HCT116 (cell line): ENCODE data around the gene CDH4. TPM values are rescaled to one million over a fixed set of nuclear protein-coding genes. Genes with fewer than 3 reads are reported as not detected.
"Not testable (repeated sequence)": the region's sequence is repeated elsewhere in the genome, so short reads cannot be mapped to it uniquely, and the experiment has no call there.

Experiments
- ATAC-seq: fragments of 200-7000 bp; cut with Tn5 transposase; 2 replicates; pipeline ENCODE4 v1.9.1; 2020; ENCODE audit warnings: mild to moderate bottlenecking, moderate library complexity
- BruUV-seq: library from RNA; stranded (reverse); fragments of 400-500 nt; replicated peaks from 2 replicates; lab custom pipeline; 2021; lab: Mats Ljungman, UMichigan
- CTCF ChIA-PET: fragments of 300-600 bp; sonication (Branson Sonifier 250); formaldehyde crosslinking; loops from one replicate; lab custom pipeline; 2021; ENCODE audit warnings: antibody characterized with exemption; lab: Charles Lee
- POLR2A ChIA-PET: fragments of 300-600, 350-600 bp; sonication (Branson Sonifier 250); formaldehyde crosslinking; loops from one replicate; lab custom pipeline; 2021; ENCODE audit warnings: antibody characterized with exemption; lab: Charles Lee
- RAD21 ChIA-PET, 2 experiments: fragments of 300-600 bp; sonication (Branson Sonifier 250); formaldehyde crosslinking; loops; one replicate each; lab custom pipeline; 2023; ENCODE audit warnings: low total read pairs in 2 of 2; ENCODE audit not compliant: uncharacterized antibody in 2 of 2, unreplicated experiment in 2 of 2, low non-redundant PET in 1 of 2; lab: Charles Lee
- DNase-seq: peaks from one replicate; pipeline ENCODE4 v3.0.0-alpha.2; 2010; ENCODE audit warnings: low read depth, low spot score
- H2AFZ ChIP-seq: fragments of 200-600 bp; shearing (Covaris generic), sonication (generic); 2 replicates; pipeline ENCODE4 v1.6.1; 2017; ENCODE audit warnings: low read depth, mixed run types, mixed read lengths, antibody characterized with exemption, low read length; ENCODE audit not compliant: poor library complexity, severe bottlenecking
- H3K27ac ChIP-seq: 2 replicates; pipeline ENCODE4 v1.5.1; 2012; ENCODE audit warnings: low read depth, low read length
- H3K27me3 ChIP-seq: fragments of 200-600 bp; sonication (generic); 2 replicates; pipeline ENCODE4 v1.6.1; 2016; ENCODE audit warnings: mixed run types, low read length, mixed read lengths; ENCODE audit not compliant: insufficient read depth
- H3K36me3 ChIP-seq, 2 experiments: fragments of 200-500 bp in 1 of 2; fragments of 200-600 bp in 1 of 2; sonication (Bioruptor generic) in 1 of 2; sonication (generic) in 1 of 2; 2 replicates each; pipeline versions ENCODE4 v1.5.1 to v1.6.1; 2014 to 2016; ENCODE audit warnings: low read length in 2 of 2, inconsistent platforms in 1 of 2, mixed read lengths in 1 of 2, mixed run types in 1 of 2; ENCODE audit not compliant: insufficient read depth in 2 of 2, control insufficient read depth in 1 of 2
- H3K4me1 ChIP-seq, 2 experiments: fragments of 200-600 bp in 1 of 2; sonication (generic) in 1 of 2; 2 replicates each; pipeline versions ENCODE4 v1.5.1 to v1.6.1; 2012 to 2017; ENCODE audit warnings: low read length in 2 of 2, inconsistent platforms in 1 of 2, mild to moderate bottlenecking in 1 of 2, mixed read lengths in 1 of 2, mixed run types in 1 of 2, moderate library complexity in 1 of 2; ENCODE audit not compliant: insufficient read depth in 2 of 2, control insufficient read depth in 1 of 2
- H3K4me2 ChIP-seq: fragments of 200-600 bp; sonication (generic); 2 replicates; pipeline ENCODE4 v1.6.1; 2017; ENCODE audit warnings: mixed run types, low read length, mixed read lengths
- H3K4me3 ChIP-seq, 2 experiments: fragments of 200-600 bp in 1 of 2; sonication (generic) in 1 of 2; replicated peaks in 1 of 2; 2 replicates each; pipeline ENCODE4 v1.5.1; 2011 to 2016; ENCODE audit warnings: low read length in 2 of 2, control low read depth in 1 of 2, low read depth in 1 of 2, mild to moderate bottlenecking in 1 of 2, mixed read lengths in 1 of 2, mixed run types in 1 of 2
- H3K79me2 ChIP-seq: fragments of 200-600 bp; sonication (generic); 2 replicates; pipeline ENCODE4 v1.6.1; 2017; ENCODE audit warnings: mild to moderate bottlenecking, mixed run types, low read length, moderate library complexity, mixed read lengths; ENCODE audit not compliant: insufficient read depth
- H3K9ac ChIP-seq: fragments of 200-600 bp; sonication (generic); 2 replicates; pipeline ENCODE4 v1.6.1; 2016; ENCODE audit warnings: low read length, mixed read lengths
- H3K9me2 ChIP-seq: fragments of 200-600 bp; sonication (generic), shearing (Covaris generic); 2 replicates; pipeline ENCODE4 v1.6.1; 2017; ENCODE audit warnings: mixed run types, mild to moderate bottlenecking, moderate library complexity; ENCODE audit not compliant: insufficient read depth
- H3K9me3 ChIP-seq, 2 experiments: fragments of 200-500 bp in 1 of 2; fragments of 200-600 bp in 1 of 2; sonication (Bioruptor generic) in 1 of 2; sonication (generic) in 1 of 2; 2 replicates each; pipeline ENCODE4 v1.6.1; 2014 to 2017; ENCODE audit warnings: low read length in 2 of 2, mixed read lengths in 2 of 2, inconsistent platforms in 1 of 2, low read depth in 1 of 2, mild to moderate bottlenecking in 1 of 2, mixed run types in 1 of 2, moderate library complexity in 1 of 2; ENCODE audit not compliant: control insufficient read depth in 1 of 2, insufficient read depth in 1 of 2
- H4K20me1 ChIP-seq: fragments of 200-600 bp; sonication (generic), shearing (Covaris generic); 2 replicates; pipeline ENCODE4 v1.6.1; 2017; ENCODE audit warnings: mixed run types, mild to moderate bottlenecking, moderate library complexity; ENCODE audit not compliant: insufficient read depth
- CBX3 ChIP-seq: IDR thresholded peaks from 2 replicates; pipeline ENCODE4 v1.6.1; 2012; ENCODE audit warnings: low read depth
- CTCF ChIP-seq, 3 experiments: fragments of 200-600 bp in 1 of 3; sonication (generic) in 1 of 3; IDR thresholded peaks in 2 of 3; conservative IDR thresholded peaks in 1 of 3; 2 replicates each; pipeline ENCODE4 v1.5.1; 2012 to 2017; ENCODE audit warnings: low read depth in 2 of 3, low read length in 2 of 3, antibody characterized with exemption in 1 of 3, borderline replicate concordance in 1 of 3, control low read depth in 1 of 3, mild to moderate bottlenecking in 1 of 3, mixed read lengths in 1 of 3, mixed run types in 1 of 3, moderate library complexity in 1 of 3; ENCODE audit not compliant: insufficient read depth in 1 of 3
- JUND ChIP-seq: IDR thresholded peaks from 2 replicates; pipeline ENCODE4 v1.6.1; 2012
- MAX ChIP-seq: IDR thresholded peaks from 2 replicates; pipeline ENCODE4 v1.6.1; 2012
- POLR2AphosphoS5 ChIP-seq: IDR thresholded peaks from 2 replicates; pipeline ENCODE4 v1.6.1; 2011; ENCODE audit warnings: mild to moderate bottlenecking, low read depth, low read length, moderate library complexity
- REST ChIP-seq: IDR thresholded peaks from 2 replicates; pipeline ENCODE4 v1.6.1; 2012; ENCODE audit warnings: low read depth
- SIN3A ChIP-seq: IDR thresholded peaks from 2 replicates; pipeline ENCODE4 v1.6.1; 2012; ENCODE audit warnings: low read depth
- SRF ChIP-seq: IDR thresholded peaks from 2 replicates; pipeline ENCODE4 v1.6.1; 2012; ENCODE audit warnings: low read depth
- ZBTB33 ChIP-seq: IDR thresholded peaks from 2 replicates; pipeline ENCODE4 v1.6.1; 2011; ENCODE audit warnings: mild to moderate bottlenecking, low read length, moderate library complexity; ENCODE audit not compliant: insufficient replicate concordance; ENCODE audit errors: extremely low read depth
- ZNF274 ChIP-seq: fragments of 200-500 bp; sonication (Bioruptor generic); IDR thresholded peaks from 2 replicates; pipeline ENCODE4 v1.6.1; 2014; ENCODE audit warnings: mild to moderate bottlenecking, low read depth, low read length, inconsistent platforms
- intact Hi-C: fragments of 100-400 bp; cut with micrococcal nuclease; formaldehyde crosslinking; loops from 2 replicates; pipeline ENCODE4 v1.10.0; 2022
- total RNA-seq: library from RNA; stranded (reverse); gene quantifications from one replicate; pipeline ENCODE4 v1.2.1, GENCODE V29; 2021; ENCODE audit not compliant: unreplicated experiment

CDH4 gene
- total RNA-seq, 1 experiment from 2014 or later: not detected

- Histone ChIP-seq H4K20me1 (no peaks in the 10 kb centered on the region), H3K79me2 (no peaks in the 10 kb centered on the region), H3K36me3 (no peaks in the 10 kb centered on the region), H3K4me2 (no peak overlapping the region), H3K4me1 (no peaks in the 10 kb centered on the region), H3K9me2 (no peaks in the 10 kb centered on the region), H3K27ac (no peak overlapping the region), H3K9ac (no peak overlapping the region), H2AFZ (no peak overlapping the region), H3K27me3 (no peaks in the 10 kb centered on the region), H3K9me3 (no peaks in the 10 kb centered on the region; a peak in 2 of 4 replicates), H3K4me3 (no peak overlapping the region)
- TF ChIP-seq REST: no peak
- no peak for TF ChIP-seq ZBTB33
- TF ChIP-seq POLR2AphosphoS5: no peak
- TF ChIP-seq MAX: no peak
- no peak for TF ChIP-seq SIN3A
- TF ChIP-seq CBX3: no peak
- TF ChIP-seq SRF: no peak
- TF ChIP-seq ZNF274: no peak
- TF ChIP-seq JUND: no peak
- TF ChIP-seq CTCF (IDR thresholded peaks at IDR 0.05 in 2 of 3, conservative IDR thresholded peaks at IDR 0.05 in 1 of 3; ENCODE audit: borderline replicate concordance in 1 of 3, insufficient read depth in 1 of 3, low read depth in 2 of 3, low read length in 2 of 3): no peak
- ATAC-seq (no peak), DNase-seq (no peak)
- ChIA-PET CTCF (no interaction called here), POLR2A (no interaction called here), RAD21 (no interaction called here)
- intact Hi-C loops: no loop called here
- no TSS peak for BruUV-seq
These were observed 152.9 kb downstream of the CDH4 start for GRCh38 chr20:61405007-61405406.

- H3K4me3 ChIP-seq, H4K20me1 ChIP-seq, H3K9me2 ChIP-seq, H2AFZ ChIP-seq, ATAC-seq, POLR2A ChIA-PET, H3K27ac ChIP-seq, H3K4me1 ChIP-seq, H3K27me3 ChIP-seq, H3K79me2 ChIP-seq, intact Hi-C loops, H3K36me3 ChIP-seq, H3K9me3 ChIP-seq, H3K4me2 ChIP-seq, DNase-seq, RAD21 ChIA-PET, CTCF ChIA-PET, H3K9ac ChIP-seq, BruUV-seq: not testable (repeated sequence)
These were observed 154.7 kb downstream of the CDH4 start for GRCh38 chr20:61406773-61407172.
